ENCODE results near the gene ATF6.

ATF6 gene

GRCh38 chr1:161921990-161922389 is 155.9 kb downstream of the ATF6 start:
- no peak overlapping the region for H3K4me3 ChIP-seq (ENCODE audit: low read depth, low read length)
- peak; percentile 44 for DNase-seq (ENCODE audit: low read depth, low spot score)
- no peak for TF ChIP-seq CTCF (IDR thresholded peaks at IDR 0.05; ENCODE audit: insufficient read depth, low read length, missing control alignments)
- ChIA-PET CTCF (interaction anchor here (1.7 kb wide), 1 partner anchor 13 kb away, joined by 4 read pairs; no protein-coding TSS in a partner anchor), POLR2A (no interaction called here)

DNA sequence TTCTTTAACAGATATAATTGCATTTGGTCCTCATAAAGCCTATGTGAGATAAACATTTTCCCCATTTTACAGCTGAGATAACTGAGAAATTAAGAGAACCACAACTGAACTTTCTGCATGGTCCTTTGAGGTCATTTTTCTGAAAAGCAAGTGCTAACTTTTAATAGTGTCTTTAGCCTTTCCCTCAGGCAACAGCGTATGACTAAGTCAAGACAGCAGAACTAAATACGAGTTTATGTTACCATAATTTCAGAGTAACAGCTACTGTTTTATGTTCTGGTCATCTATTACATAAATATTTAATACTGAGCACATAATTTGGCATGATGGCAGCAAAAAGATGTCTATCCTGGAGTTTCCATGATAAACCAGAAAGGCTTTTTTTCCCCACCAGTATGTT is 161.9 kb downstream of the ATF6 start:
- H3K4me3 ChIP-seq (ENCODE audit: low read depth, low read length): no peak overlapping the region
- TF ChIP-seq CTCF (IDR thresholded peaks at IDR 0.05; ENCODE audit: insufficient read depth, low read length, missing control alignments): no peak
- DNase-seq (ENCODE audit: low read depth, low spot score): no peak
- ChIA-PET POLR2A (no interaction called here), CTCF (interaction anchor here (1.4 to 1.8 kb wide), 2 partner anchors 33 to 135 kb away, joined by 3 to 8 read pairs; no protein-coding TSS in a partner anchor)

GRCh38 chr1:161929137-161929536 is 163.0 kb downstream of the ATF6 start:
- ChIA-PET POLR2A (no interaction called here), CTCF (interaction anchor here (1.0 to 1.8 kb wide), 4 partner anchors 17 to 136 kb away, joined by 3 to 8 read pairs (median 4); no protein-coding TSS in a partner anchor)
- no peak for DNase-seq (ENCODE audit: low read depth, low spot score)
- no peak for TF ChIP-seq CTCF (IDR thresholded peaks at IDR 0.05; ENCODE audit: insufficient read depth, low read length, missing control alignments)
- H3K4me3 ChIP-seq (ENCODE audit: low read depth, low read length): no peak overlapping the region

DNA sequence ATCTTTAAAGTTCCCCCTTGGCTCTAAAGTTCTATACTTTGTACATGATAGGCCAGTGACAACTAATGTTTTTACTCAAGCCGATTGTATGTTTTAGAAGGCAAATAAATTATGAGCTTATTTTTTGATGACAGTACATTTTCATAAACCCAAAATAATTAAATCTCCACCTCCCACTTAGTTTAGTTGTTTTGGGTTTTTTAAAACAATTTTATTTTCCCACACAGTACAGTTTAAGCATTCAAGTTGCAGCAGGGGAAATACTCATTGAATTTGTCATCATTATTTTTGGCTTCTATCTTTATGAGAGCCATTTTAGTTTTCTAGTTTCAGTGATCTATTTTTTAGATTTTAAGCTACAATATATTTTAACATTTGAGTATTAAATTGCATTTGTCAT is 163.9 kb downstream of the ATF6 start:
- DNase-seq (ENCODE audit: low read depth, low spot score): no peak
- POLR2A ChIA-PET: no interaction called here
- CTCF ChIA-PET: interaction anchor here (0.8 to 1.8 kb wide), 4 partner anchors 94 to 148 kb away, joined by 3 to 8 read pairs (median 4); no protein-coding TSS in a partner anchor
- H3K4me3 ChIP-seq (ENCODE audit: low read depth, low read length): no peak overlapping the region
- no peak for TF ChIP-seq CTCF (IDR thresholded peaks at IDR 0.05; ENCODE audit: insufficient read depth, low read length, missing control alignments)

- no peak for DNase-seq (ENCODE audit: low read depth, low spot score)
- H3K4me3 ChIP-seq (ENCODE audit: low read depth, low read length): no peak overlapping the region
- ChIA-PET POLR2A (no interaction called here), CTCF (no interaction called here)
- no peak for TF ChIP-seq CTCF (IDR thresholded peaks at IDR 0.05; ENCODE audit: insufficient read depth, low read length, missing control alignments)
These were observed 166.5 kb downstream of the ATF6 start for GRCh38 chr1:161932668-161933067.

- DNase-seq (ENCODE audit: low read depth, low spot score): no peak
These were observed 167.8 kb downstream of the ATF6 start for GRCh38 chr1:161933592-161934588.

More at GRCh38 chr1:161933592-161934588, 167.8 kb downstream of the ATF6 start:
- CTCF ChIA-PET: no interaction called here
- H3K4me3 ChIP-seq (ENCODE audit: low read depth, low read length): no peak overlapping the region
- no peak for TF ChIP-seq CTCF (IDR thresholded peaks at IDR 0.05; ENCODE audit: insufficient read depth, low read length, missing control alignments)
- POLR2A ChIA-PET: no interaction called here

Data from AG04449 (cell line).